ENCODE results near the gene SLC7A6OS.
"Not testable (repeated sequence)": the region's sequence is repeated elsewhere in the genome, so short reads cannot be mapped to it uniquely, and the experiment has no call there.

SLC7A6OS gene

GRCh38 chr16:68298907-68299561 lies 11.7 kb downstream of the SLC7A6OS start:
- no peak for DNase-seq (ENCODE audit: low read depth)

- no peak for DNase-seq (ENCODE audit: low read depth)
Measured at GRCh38 chr16:68298312-68298711, 12.4 kb downstream of the SLC7A6OS start.

- no peak for DNase-seq (ENCODE audit: low read depth)
Measured at GRCh38 chr16:68297908-68298307, 12.8 kb downstream of the SLC7A6OS start.

GRCh38 chr16:68296693-68297092 lies 14.1 kb downstream of the SLC7A6OS start:
- DNase-seq (ENCODE audit: low read depth) = no peak

- no peak for DNase-seq (ENCODE audit: low read depth)
Measured at GRCh38 chr16:68296291-68296690, 14.5 kb downstream of the SLC7A6OS start.

GRCh38 chr16:68292425-68292824 lies 18.3 kb downstream of the SLC7A6OS start:
- no peak for DNase-seq (ENCODE audit: low read depth)

GRCh38 chr16:68291227-68291626 lies 19.5 kb downstream of the SLC7A6OS start:
- DNase-seq (ENCODE audit: low read depth) = no peak

GRCh38 chr16:68290450-68290849 lies 20.3 kb downstream of the SLC7A6OS start:
- DNase-seq (ENCODE audit: low read depth) = no peak

GRCh38 chr16:68289621-68290329 lies 21.0 kb downstream of the SLC7A6OS start:
- DNase-seq (ENCODE audit: low read depth) = peak; percentile 62

- no peak for DNase-seq (ENCODE audit: low read depth)
Measured at GRCh38 chr16:68289202-68289601, 21.5 kb downstream of the SLC7A6OS start.

- DNase-seq (ENCODE audit: low read depth) = not testable (repeated sequence)
Measured at GRCh38 chr16:68288796-68289195, 21.9 kb downstream of the SLC7A6OS start.

GRCh38 chr16:68288252-68288650 lies 22.5 kb downstream of the SLC7A6OS start:
- DNase-seq (ENCODE audit: low read depth) = no peak

GRCh38 chr16:68287276-68288251 lies 23.2 kb downstream of the SLC7A6OS start:
- DNase-seq (ENCODE audit: low read depth) = no peak

GRCh38 chr16:68286153-68287074 lies 24.3 kb downstream of the SLC7A6OS start:
- no peak for DNase-seq (ENCODE audit: low read depth)

GRCh38 chr16:68285683-68286082 lies 25.1 kb downstream of the SLC7A6OS start:
- DNase-seq (ENCODE audit: low read depth) = no peak

- no peak for DNase-seq (ENCODE audit: low read depth)
Measured at GRCh38 chr16:68284847-68285246, 25.9 kb downstream of the SLC7A6OS start.

GRCh38 chr16:68283801-68284598 lies 26.7 kb downstream of the SLC7A6OS start:
- DNase-seq (ENCODE audit: low read depth) = no peak

GRCh38 chr16:68283346-68283745 lies 27.4 kb downstream of the SLC7A6OS start:
- no peak for DNase-seq (ENCODE audit: low read depth)

- no peak for DNase-seq (ENCODE audit: low read depth)
Measured at GRCh38 chr16:68282064-68282452, 28.7 kb downstream of the SLC7A6OS start.

- DNase-seq (ENCODE audit: low read depth) = no peak
Measured at GRCh38 chr16:68281368-68282063, 29.2 kb downstream of the SLC7A6OS start.

Measured in activated T-cell treated with anti-CD3 and anti-CD28 coated beads for 48 hours (primary cell).